ENCODE results near the gene DDB1. TPM values are rescaled to one million over a fixed set of nuclear protein-coding genes. Genes with fewer than 3 reads are reported as not detected.

DDB1 gene
- total RNA-seq, 1 experiment from 2014 or later: 297 TPM

- Histone ChIP-seq H3K79me2 (ENCODE audit: insufficient read depth, low read length) (no peaks in the 10 kb centered on the region), H3K14ac (ENCODE audit: insufficient read depth, low read length) (no peak overlapping the region), H4K20me1 (ENCODE audit: control insufficient read depth, insufficient read depth, insufficient read length) (no peaks in the 10 kb centered on the region), H3K27ac (ENCODE audit: insufficient read length, low read depth, low read length) (no peak overlapping the region), H3K9ac (ENCODE audit: extremely low read depth, insufficient read length, low read length) (no peak overlapping the region), H4K5ac (ENCODE audit: insufficient read length, low read depth, low read length) (no peak overlapping the region), H3K56ac (ENCODE audit: insufficient read length, low read depth, low read length) (no peak overlapping the region), H2BK20ac (ENCODE audit: low read depth, low read length, poor library complexity, severe bottlenecking) (no peak overlapping the region), H3K27me3 (ENCODE audit: insufficient read depth, low read length) (peaks cover 3% of the 10 kb centered on the region; the same call in 1 of the 2 replicates), H3K4me2 (ENCODE audit: insufficient read depth, insufficient read length, low read length) (no peak overlapping the region), H3K9me3 (ENCODE audit: control insufficient read depth, low read depth, low read length) (no peaks in the 10 kb centered on the region), H2BK120ac (ENCODE audit: low read depth, low read length, poor library complexity, severe bottlenecking) (no peak overlapping the region), H4K91ac (ENCODE audit: insufficient read length, low read depth, low read length) (no peak overlapping the region), H3K18ac (ENCODE audit: insufficient read length, low read depth, low read length) (no peak overlapping the region), H3T11ph (ENCODE audit: low read length) (no peak overlapping the region), H3K79me1 (ENCODE audit: insufficient read depth, low read depth, low read length, poor library complexity, severe bottlenecking) (no peaks in the 10 kb centered on the region), H2BK15ac (ENCODE audit: low read depth, low read length) (no peak overlapping the region), H4K8ac (replicated peaks; ENCODE audit: insufficient read length, low read depth, low read length) (no peak overlapping the region), H3K23me2 (ENCODE audit: insufficient read length, low read depth, low read length, poor library complexity, severe bottlenecking) (peaks cover 14% of the 10 kb centered on the region), H3K4me1 (ENCODE audit: insufficient read depth, low read length) (no peaks in the 10 kb centered on the region), H2AFZ (ENCODE audit: low read length) (no peak overlapping the region), H3K23ac (ENCODE audit: insufficient read length, low read depth, low read length) (no peak overlapping the region), H2AK5ac (ENCODE audit: insufficient read length, low read length) (no peak overlapping the region), H2BK5ac (ENCODE audit: insufficient read length, low read length) (no peak overlapping the region), H2BK12ac (ENCODE audit: insufficient read length, low read depth, low read length) (no peak overlapping the region), H3K4ac (ENCODE audit: low read depth, low read length) (no peak overlapping the region)
- no CpG with 5 or more reads among the region's 2 CpGs for WGBS (ENCODE audit: extremely low coverage, insufficient read length, low lambda C conversion rate)
- DNase-seq: no peak
- H3K4me3 Mint-ChIP-seq: peak overlapping the region in 1 of 2 experiments; percentile 5; a peak in 1 of 5 replicates
- H3K36me3 Mint-ChIP-seq (ENCODE audit: insufficient read depth in 1 of 3, low read depth in 3 of 3): peaks cover 2 to 24% (median 6%) of the 10 kb centered on the region in 3 experiments; a peak in 6 of 7 replicates
- H3K4me1 Mint-ChIP-seq: peaks cover 11 to 18% of the 10 kb centered on the region in 2 experiments
- no peak for TF ChIP-seq CTCF (conservative IDR thresholded peaks at IDR 0.05)
- no peaks in the 10 kb centered on the region; a peak in 1 of 5 replicates for H3K9me3 Mint-ChIP-seq
- peaks cover 17% of the 10 kb centered on the region for H3K27me3 Mint-ChIP-seq (ENCODE audit: low read depth)
- no peak overlapping the region for H3K27ac Mint-ChIP-seq
Measured at GRCh38 chr11:61292356-61292755, 40.5 kb downstream of the DDB1 start.
